ENCODE measurements around the gene ACVR1B.

DNA sequence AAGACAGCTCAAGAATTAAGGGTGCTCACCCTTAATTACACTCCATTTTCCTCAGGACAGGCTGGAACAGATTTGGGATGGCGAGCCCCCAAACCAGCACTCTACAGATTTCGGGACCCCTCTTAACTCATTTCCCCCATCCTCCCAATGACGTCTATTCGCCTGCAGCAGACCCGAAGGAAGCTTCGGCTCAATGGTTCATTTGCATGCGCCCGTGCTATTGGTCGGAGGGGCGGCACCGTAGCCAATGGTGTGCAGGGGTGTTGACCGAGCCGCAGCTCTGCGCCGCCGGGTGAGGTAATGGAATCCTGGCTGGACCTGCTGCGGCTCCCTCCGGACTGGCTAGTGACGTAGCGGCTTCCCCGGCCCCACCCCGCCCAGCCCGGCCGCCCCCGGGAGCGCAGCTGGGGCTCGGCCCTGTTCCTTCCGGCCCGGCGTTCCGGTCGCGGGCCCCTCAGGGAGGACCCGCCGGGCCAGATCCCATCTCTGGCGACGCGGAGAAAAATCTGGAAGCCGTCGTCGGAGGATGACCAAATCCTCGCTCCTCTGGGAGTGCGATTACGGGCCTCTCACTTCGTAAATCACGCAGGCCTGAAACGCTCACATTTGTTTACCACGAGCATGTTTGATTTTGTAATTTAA is 81.4 kb downstream of the ACVR1B start:
- TF ChIP-seq, protein P1, sequence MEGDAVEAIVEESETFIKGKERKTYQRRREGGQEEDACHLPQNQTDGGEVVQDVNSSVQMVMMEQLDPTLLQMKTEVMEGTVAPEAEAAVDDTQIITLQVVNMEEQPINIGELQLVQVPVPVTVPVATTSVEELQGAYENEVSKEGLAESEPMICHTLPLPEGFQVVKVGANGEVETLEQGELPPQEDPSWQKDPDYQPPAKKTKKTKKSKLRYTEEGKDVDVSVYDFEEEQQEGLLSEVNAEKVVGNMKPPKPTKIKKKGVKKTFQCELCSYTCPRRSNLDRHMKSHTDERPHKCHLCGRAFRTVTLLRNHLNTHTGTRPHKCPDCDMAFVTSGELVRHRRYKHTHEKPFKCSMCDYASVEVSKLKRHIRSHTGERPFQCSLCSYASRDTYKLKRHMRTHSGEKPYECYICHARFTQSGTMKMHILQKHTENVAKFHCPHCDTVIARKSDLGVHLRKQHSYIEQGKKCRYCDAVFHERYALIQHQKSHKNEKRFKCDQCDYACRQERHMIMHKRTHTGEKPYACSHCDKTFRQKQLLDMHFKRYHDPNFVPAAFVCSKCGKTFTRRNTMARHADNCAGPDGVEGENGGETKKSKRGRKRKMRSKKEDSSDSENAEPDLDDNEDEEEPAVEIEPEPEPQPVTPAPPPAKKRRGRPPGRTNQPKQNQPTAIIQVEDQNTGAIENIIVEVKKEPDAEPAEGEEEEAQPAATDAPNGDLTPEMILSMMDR (IDR thresholded peaks at IDR 0.05; ENCODE audit: low read length), result no peak
- no peak for TF ChIP-seq EZH2 (optimal IDR thresholded peaks at IDR 0.05; ENCODE audit: low read depth, low read length)

Data from MM.1S (cell line).